ENCODE results near the gene DEPDC1.

DNA sequence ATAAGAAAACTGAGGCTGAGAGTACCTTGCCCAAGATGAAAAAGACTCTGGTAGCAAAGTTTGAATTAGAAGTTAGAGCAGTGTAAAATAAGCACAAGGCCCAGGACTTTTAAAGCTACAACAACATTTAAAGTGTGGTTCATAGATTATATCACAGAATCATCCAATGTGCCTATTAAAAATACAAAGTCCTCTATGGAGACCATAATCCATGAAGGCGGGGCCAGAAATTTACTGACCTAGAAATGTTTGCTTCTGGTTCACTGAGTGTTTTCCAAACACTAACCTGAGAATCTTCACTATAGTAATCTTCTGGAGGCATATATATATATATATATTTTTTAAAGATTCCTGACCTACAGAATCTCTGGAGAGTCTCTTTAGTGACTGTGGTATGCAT is 12.3 kb downstream of the DEPDC1 start:
- TF ChIP-seq, protein P1, sequence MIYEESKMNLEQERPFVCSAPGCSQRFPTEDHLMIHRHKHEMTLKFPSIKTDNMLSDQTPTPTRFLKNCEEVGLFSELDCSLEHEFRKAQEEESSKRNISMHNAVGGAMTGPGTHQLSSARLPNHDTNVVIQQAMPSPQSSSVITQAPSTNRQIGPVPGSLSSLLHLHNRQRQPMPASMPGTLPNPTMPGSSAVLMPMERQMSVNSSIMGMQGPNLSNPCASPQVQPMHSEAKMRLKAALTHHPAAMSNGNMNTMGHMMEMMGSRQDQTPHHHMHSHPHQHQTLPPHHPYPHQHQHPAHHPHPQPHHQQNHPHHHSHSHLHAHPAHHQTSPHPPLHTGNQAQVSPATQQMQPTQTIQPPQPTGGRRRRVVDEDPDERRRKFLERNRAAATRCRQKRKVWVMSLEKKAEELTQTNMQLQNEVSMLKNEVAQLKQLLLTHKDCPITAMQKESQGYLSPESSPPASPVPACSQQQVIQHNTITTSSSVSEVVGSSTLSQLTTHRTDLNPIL (CRISPR knock-in tag; IDR thresholded peaks at IDR 0.05; ENCODE audit: low read depth), result no peak
- TF ChIP-seq, protein P2, sequence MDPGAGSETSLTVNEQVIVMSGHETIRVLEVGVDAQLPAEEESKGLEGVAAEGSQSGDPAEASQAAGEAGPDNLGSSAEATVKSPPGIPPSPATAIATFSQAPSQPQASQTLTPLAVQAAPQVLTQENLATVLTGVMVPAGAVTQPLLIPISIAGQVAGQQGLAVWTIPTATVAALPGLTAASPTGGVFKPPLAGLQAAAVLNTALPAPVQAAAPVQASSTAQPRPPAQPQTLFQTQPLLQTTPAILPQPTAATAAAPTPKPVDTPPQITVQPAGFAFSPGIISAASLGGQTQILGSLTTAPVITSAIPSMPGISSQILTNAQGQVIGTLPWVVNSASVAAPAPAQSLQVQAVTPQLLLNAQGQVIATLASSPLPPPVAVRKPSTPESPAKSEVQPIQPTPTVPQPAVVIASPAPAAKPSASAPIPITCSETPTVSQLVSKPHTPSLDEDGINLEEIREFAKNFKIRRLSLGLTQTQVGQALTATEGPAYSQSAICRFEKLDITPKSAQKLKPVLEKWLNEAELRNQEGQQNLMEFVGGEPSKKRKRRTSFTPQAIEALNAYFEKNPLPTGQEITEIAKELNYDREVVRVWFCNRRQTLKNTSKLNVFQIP (CRISPR knock-in tag; IDR thresholded peaks at IDR 0.05; ENCODE audit: borderline replicate concordance, low read depth), result no peak
- TF ChIP-seq, protein P3, sequence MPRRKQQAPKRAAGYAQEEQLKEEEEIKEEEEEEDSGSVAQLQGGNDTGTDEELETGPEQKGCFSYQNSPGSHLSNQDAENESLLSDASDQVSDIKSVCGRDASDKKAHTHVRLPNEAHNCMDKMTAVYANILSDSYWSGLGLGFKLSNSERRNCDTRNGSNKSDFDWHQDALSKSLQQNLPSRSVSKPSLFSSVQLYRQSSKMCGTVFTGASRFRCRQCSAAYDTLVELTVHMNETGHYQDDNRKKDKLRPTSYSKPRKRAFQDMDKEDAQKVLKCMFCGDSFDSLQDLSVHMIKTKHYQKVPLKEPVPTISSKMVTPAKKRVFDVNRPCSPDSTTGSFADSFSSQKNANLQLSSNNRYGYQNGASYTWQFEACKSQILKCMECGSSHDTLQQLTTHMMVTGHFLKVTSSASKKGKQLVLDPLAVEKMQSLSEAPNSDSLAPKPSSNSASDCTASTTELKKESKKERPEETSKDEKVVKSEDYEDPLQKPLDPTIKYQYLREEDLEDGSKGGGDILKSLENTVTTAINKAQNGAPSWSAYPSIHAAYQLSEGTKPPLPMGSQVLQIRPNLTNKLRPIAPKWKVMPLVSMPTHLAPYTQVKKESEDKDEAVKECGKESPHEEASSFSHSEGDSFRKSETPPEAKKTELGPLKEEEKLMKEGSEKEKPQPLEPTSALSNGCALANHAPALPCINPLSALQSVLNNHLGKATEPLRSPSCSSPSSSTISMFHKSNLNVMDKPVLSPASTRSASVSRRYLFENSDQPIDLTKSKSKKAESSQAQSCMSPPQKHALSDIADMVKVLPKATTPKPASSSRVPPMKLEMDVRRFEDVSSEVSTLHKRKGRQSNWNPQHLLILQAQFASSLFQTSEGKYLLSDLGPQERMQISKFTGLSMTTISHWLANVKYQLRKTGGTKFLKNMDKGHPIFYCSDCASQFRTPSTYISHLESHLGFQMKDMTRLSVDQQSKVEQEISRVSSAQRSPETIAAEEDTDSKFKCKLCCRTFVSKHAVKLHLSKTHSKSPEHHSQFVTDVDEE (CRISPR knock-in tag; IDR thresholded peaks at IDR 0.05), result no peak
- TF ChIP-seq BACH2 (CRISPR knock-in tag; IDR thresholded peaks at IDR 0.05; ENCODE audit: borderline replicate concordance) (no peak), GLIS3 (CRISPR knock-in tag; IDR thresholded peaks at IDR 0.05) (no peak)
